Panc1 (cell line): Measurements from ENCODE around the gene SLC22A3.

Experiments
- POLR2AphosphoS5 ChIP-seq: IDR thresholded peaks from 2 replicates; pipeline ENCODE4 v1.6.1; 2012; ENCODE audit warnings: mild to moderate bottlenecking, low read depth, low read length, moderate library complexity
- TF ChIP-seq, protein P1 (sequence below): fragments of 450-650 bp; IDR thresholded peaks from 2 replicates; pipeline ENCODE4 v1.5.1; 2017; ENCODE audit warnings: mild to moderate bottlenecking

GRCh38 chr6:160456214-160456546 lies 108.0 kb downstream of the SLC22A3 start:
- TF ChIP-seq, protein P1, sequence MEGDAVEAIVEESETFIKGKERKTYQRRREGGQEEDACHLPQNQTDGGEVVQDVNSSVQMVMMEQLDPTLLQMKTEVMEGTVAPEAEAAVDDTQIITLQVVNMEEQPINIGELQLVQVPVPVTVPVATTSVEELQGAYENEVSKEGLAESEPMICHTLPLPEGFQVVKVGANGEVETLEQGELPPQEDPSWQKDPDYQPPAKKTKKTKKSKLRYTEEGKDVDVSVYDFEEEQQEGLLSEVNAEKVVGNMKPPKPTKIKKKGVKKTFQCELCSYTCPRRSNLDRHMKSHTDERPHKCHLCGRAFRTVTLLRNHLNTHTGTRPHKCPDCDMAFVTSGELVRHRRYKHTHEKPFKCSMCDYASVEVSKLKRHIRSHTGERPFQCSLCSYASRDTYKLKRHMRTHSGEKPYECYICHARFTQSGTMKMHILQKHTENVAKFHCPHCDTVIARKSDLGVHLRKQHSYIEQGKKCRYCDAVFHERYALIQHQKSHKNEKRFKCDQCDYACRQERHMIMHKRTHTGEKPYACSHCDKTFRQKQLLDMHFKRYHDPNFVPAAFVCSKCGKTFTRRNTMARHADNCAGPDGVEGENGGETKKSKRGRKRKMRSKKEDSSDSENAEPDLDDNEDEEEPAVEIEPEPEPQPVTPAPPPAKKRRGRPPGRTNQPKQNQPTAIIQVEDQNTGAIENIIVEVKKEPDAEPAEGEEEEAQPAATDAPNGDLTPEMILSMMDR = no peak; the same call in none of the 2 replicates
- TF ChIP-seq POLR2AphosphoS5 = no peak
